HCT116 (cell line): ENCODE measurements around the gene COPS8. TPM values are rescaled to one million over a fixed set of nuclear protein-coding genes. Genes with fewer than 3 reads are reported as not detected.

ENCODE experiments used
- ATAC-seq: fragments of 200-7000 bp; cut with Tn5 transposase; 2 replicates; pipeline ENCODE4 v1.9.1; 2020; ENCODE audit warnings: mild to moderate bottlenecking, moderate library complexity
- BruUV-seq: library from RNA; stranded (reverse); fragments of 400-500 nt; replicated peaks from 2 replicates; lab custom pipeline; 2021; lab: Mats Ljungman, UMichigan
- CTCF ChIA-PET: fragments of 300-600 bp; sonication (Branson Sonifier 250); formaldehyde crosslinking; loops from one replicate; lab custom pipeline; 2021; ENCODE audit warnings: antibody characterized with exemption; lab: Charles Lee
- POLR2A ChIA-PET: fragments of 300-600, 350-600 bp; sonication (Branson Sonifier 250); formaldehyde crosslinking; loops from one replicate; lab custom pipeline; 2021; ENCODE audit warnings: antibody characterized with exemption; lab: Charles Lee
- RAD21 ChIA-PET, 2 experiments: fragments of 300-600 bp; sonication (Branson Sonifier 250); formaldehyde crosslinking; loops; one replicate each; lab custom pipeline; 2023; ENCODE audit warnings: low total read pairs in 2 of 2; ENCODE audit not compliant: uncharacterized antibody in 2 of 2, unreplicated experiment in 2 of 2, low non-redundant PET in 1 of 2; lab: Charles Lee
- DNase-seq: peaks from one replicate; pipeline ENCODE4 v3.0.0-alpha.2; 2010; ENCODE audit warnings: low read depth, low spot score
- H2AFZ ChIP-seq: fragments of 200-600 bp; shearing (Covaris generic), sonication (generic); 2 replicates; pipeline ENCODE4 v1.6.1; 2017; ENCODE audit warnings: low read depth, mixed run types, mixed read lengths, antibody characterized with exemption, low read length; ENCODE audit not compliant: poor library complexity, severe bottlenecking
- H3K27ac ChIP-seq: 2 replicates; pipeline ENCODE4 v1.5.1; 2012; ENCODE audit warnings: low read depth, low read length
- H3K27me3 ChIP-seq: fragments of 200-600 bp; sonication (generic); 2 replicates; pipeline ENCODE4 v1.6.1; 2016; ENCODE audit warnings: mixed run types, low read length, mixed read lengths; ENCODE audit not compliant: insufficient read depth
- H3K36me3 ChIP-seq, 2 experiments: fragments of 200-500 bp in 1 of 2; fragments of 200-600 bp in 1 of 2; sonication (Bioruptor generic) in 1 of 2; sonication (generic) in 1 of 2; 2 replicates each; pipeline versions ENCODE4 v1.5.1 to v1.6.1; 2014 to 2016; ENCODE audit warnings: low read length in 2 of 2, inconsistent platforms in 1 of 2, mixed read lengths in 1 of 2, mixed run types in 1 of 2; ENCODE audit not compliant: insufficient read depth in 2 of 2, control insufficient read depth in 1 of 2
- H3K4me1 ChIP-seq, 2 experiments: fragments of 200-600 bp in 1 of 2; sonication (generic) in 1 of 2; 2 replicates each; pipeline versions ENCODE4 v1.5.1 to v1.6.1; 2012 to 2017; ENCODE audit warnings: low read length in 2 of 2, inconsistent platforms in 1 of 2, mild to moderate bottlenecking in 1 of 2, mixed read lengths in 1 of 2, mixed run types in 1 of 2, moderate library complexity in 1 of 2; ENCODE audit not compliant: insufficient read depth in 2 of 2, control insufficient read depth in 1 of 2
- H3K4me2 ChIP-seq: fragments of 200-600 bp; sonication (generic); 2 replicates; pipeline ENCODE4 v1.6.1; 2017; ENCODE audit warnings: mixed run types, low read length, mixed read lengths
- H3K4me3 ChIP-seq, 2 experiments: fragments of 200-600 bp in 1 of 2; sonication (generic) in 1 of 2; replicated peaks in 1 of 2; 2 replicates each; pipeline ENCODE4 v1.5.1; 2011 to 2016; ENCODE audit warnings: low read length in 2 of 2, control low read depth in 1 of 2, low read depth in 1 of 2, mild to moderate bottlenecking in 1 of 2, mixed read lengths in 1 of 2, mixed run types in 1 of 2
- H3K79me2 ChIP-seq: fragments of 200-600 bp; sonication (generic); 2 replicates; pipeline ENCODE4 v1.6.1; 2017; ENCODE audit warnings: mild to moderate bottlenecking, mixed run types, low read length, moderate library complexity, mixed read lengths; ENCODE audit not compliant: insufficient read depth
- H3K9ac ChIP-seq: fragments of 200-600 bp; sonication (generic); 2 replicates; pipeline ENCODE4 v1.6.1; 2016; ENCODE audit warnings: low read length, mixed read lengths
- H3K9me2 ChIP-seq: fragments of 200-600 bp; sonication (generic), shearing (Covaris generic); 2 replicates; pipeline ENCODE4 v1.6.1; 2017; ENCODE audit warnings: mixed run types, mild to moderate bottlenecking, moderate library complexity; ENCODE audit not compliant: insufficient read depth
- H3K9me3 ChIP-seq, 2 experiments: fragments of 200-500 bp in 1 of 2; fragments of 200-600 bp in 1 of 2; sonication (Bioruptor generic) in 1 of 2; sonication (generic) in 1 of 2; 2 replicates each; pipeline ENCODE4 v1.6.1; 2014 to 2017; ENCODE audit warnings: low read length in 2 of 2, mixed read lengths in 2 of 2, inconsistent platforms in 1 of 2, low read depth in 1 of 2, mild to moderate bottlenecking in 1 of 2, mixed run types in 1 of 2, moderate library complexity in 1 of 2; ENCODE audit not compliant: control insufficient read depth in 1 of 2, insufficient read depth in 1 of 2
- H4K20me1 ChIP-seq: fragments of 200-600 bp; sonication (generic), shearing (Covaris generic); 2 replicates; pipeline ENCODE4 v1.6.1; 2017; ENCODE audit warnings: mixed run types, mild to moderate bottlenecking, moderate library complexity; ENCODE audit not compliant: insufficient read depth
- CBX3 ChIP-seq: IDR thresholded peaks from 2 replicates; pipeline ENCODE4 v1.6.1; 2012; ENCODE audit warnings: low read depth
- CEBPB ChIP-seq: IDR thresholded peaks from 2 replicates; pipeline ENCODE4 v1.6.1; 2012; ENCODE audit warnings: low read depth
- ELF1 ChIP-seq: IDR thresholded peaks from 2 replicates; pipeline ENCODE4 v1.6.1; 2012; ENCODE audit warnings: low read depth, borderline replicate concordance
- EZH2phosphoT487 ChIP-seq: fragments of 200-600 bp; IDR thresholded peaks from 2 replicates; pipeline ENCODE4 v1.6.1; 2018; ENCODE audit warnings: antibody characterized with exemption, borderline replicate concordance
- JUND ChIP-seq: IDR thresholded peaks from 2 replicates; pipeline ENCODE4 v1.6.1; 2012
- POLR2A ChIP-seq: IDR thresholded peaks from 2 replicates; pipeline ENCODE4 v1.7.0; 2011; ENCODE audit warnings: borderline replicate concordance; ENCODE audit not compliant: insufficient read depth, insufficient read length; ENCODE audit errors: extremely low read depth
- POLR2AphosphoS5 ChIP-seq: IDR thresholded peaks from 2 replicates; pipeline ENCODE4 v1.6.1; 2011; ENCODE audit warnings: mild to moderate bottlenecking, low read depth, low read length, moderate library complexity
- RAD21 ChIP-seq: IDR thresholded peaks from 2 replicates; pipeline ENCODE4 v1.6.1; 2012; ENCODE audit warnings: low read depth, mild to moderate bottlenecking
- SIN3A ChIP-seq: IDR thresholded peaks from 2 replicates; pipeline ENCODE4 v1.6.1; 2012; ENCODE audit warnings: low read depth
- SP1 ChIP-seq: IDR thresholded peaks from 2 replicates; pipeline ENCODE4 v1.6.1; 2012; ENCODE audit warnings: low read depth
- YY1 ChIP-seq: IDR thresholded peaks from 2 replicates; pipeline ENCODE4 v1.6.1; 2011; ENCODE audit warnings: low read length, low read depth, moderate library complexity, mild to moderate bottlenecking; ENCODE audit not compliant: insufficient replicate concordance; ENCODE audit errors: extremely low read depth
- ZNF274 ChIP-seq: fragments of 200-500 bp; sonication (Bioruptor generic); IDR thresholded peaks from 2 replicates; pipeline ENCODE4 v1.6.1; 2014; ENCODE audit warnings: mild to moderate bottlenecking, low read depth, low read length, inconsistent platforms
- intact Hi-C: fragments of 100-400 bp; cut with micrococcal nuclease; formaldehyde crosslinking; loops from 2 replicates; pipeline ENCODE4 v1.10.0; 2022
- total RNA-seq: library from RNA; stranded (reverse); gene quantifications from one replicate; pipeline ENCODE4 v1.2.1, GENCODE V29; 2021; ENCODE audit not compliant: unreplicated experiment
- TF ChIP-seq, protein P1 (sequence below): IDR thresholded peaks from 2 replicates; pipeline ENCODE4 v1.6.1; 2012
- TF ChIP-seq, protein P2 (sequence below): IDR thresholded peaks from 2 replicates; pipeline ENCODE4 v1.6.1; 2011; ENCODE audit warnings: mild to moderate bottlenecking, low read length, moderate library complexity; ENCODE audit not compliant: insufficient replicate concordance; ENCODE audit errors: extremely low read depth

COPS8 gene
- total RNA-seq, 1 experiment from 2014 or later, result 42.2 TPM

DNA sequence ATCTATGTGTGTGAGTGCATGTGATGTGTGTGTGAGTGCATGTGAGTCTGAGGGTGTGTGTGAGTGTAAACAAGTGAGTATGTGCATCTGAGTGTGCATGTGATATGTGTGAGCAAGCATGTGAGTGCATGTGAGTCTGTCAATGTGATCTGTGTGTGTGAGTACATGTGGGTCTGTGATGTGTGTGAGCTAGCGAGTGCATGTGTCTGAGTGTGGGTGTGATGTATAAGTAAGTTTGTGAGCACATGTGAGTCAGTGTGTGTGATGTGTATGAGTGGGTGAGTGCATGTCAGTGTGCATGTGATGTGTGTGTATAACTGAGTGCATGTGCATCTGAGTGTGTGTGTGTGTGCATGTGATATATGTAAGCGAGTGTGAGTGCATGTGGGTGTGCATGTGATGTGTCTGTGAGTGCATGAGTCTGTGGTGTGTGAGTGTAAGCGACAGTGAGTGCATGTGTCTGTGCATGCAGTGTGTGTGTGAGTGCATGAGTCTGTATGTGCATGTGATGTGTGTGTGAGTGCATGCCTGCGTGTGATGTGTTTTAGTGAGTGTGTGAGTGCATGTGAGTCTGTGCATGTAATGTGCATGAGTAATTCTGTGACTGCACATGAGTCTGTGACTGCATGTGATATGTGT lies 44.1 kb downstream of the COPS8 start:
- Histone ChIP-seq H3K79me2 (no peaks in the 10 kb centered on the region), H3K4me2 (no peak overlapping the region), H3K36me3 (no peaks in the 10 kb centered on the region), H3K27ac (no peak overlapping the region), H3K9me3 (no peaks in the 10 kb centered on the region), H3K27me3 (peaks cover 9% of the 10 kb centered on the region; the same call in 1 of the 2 replicates), H3K9me2 (no peaks in the 10 kb centered on the region), H3K4me1 (peaks cover 10 to 19% of the 10 kb centered on the region in 2 experiments), H3K4me3 (no peak overlapping the region), H3K9ac (no peak overlapping the region), H4K20me1 (no peaks in the 10 kb centered on the region), H2AFZ (no peak overlapping the region)
- BruUV-seq, result no TSS peak
- DNase-seq (no peak), ATAC-seq (no peak)
- ChIA-PET CTCF (no interaction called here), RAD21 (no interaction called here), POLR2A (no interaction called here)
- no peak for TF ChIP-seq SP1
- no peak for TF ChIP-seq ZNF274
- no peak for TF ChIP-seq YY1
- TF ChIP-seq CBX3, result no peak
- no peak for TF ChIP-seq POLR2A
- TF ChIP-seq, protein P1, sequence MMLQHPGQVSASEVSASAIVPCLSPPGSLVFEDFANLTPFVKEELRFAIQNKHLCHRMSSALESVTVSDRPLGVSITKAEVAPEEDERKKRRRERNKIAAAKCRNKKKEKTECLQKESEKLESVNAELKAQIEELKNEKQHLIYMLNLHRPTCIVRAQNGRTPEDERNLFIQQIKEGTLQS, result no peak
- no peak for TF ChIP-seq JUND
- no peak for TF ChIP-seq CEBPB
- TF ChIP-seq RAD21, result no peak
- no peak for TF ChIP-seq SIN3A
- TF ChIP-seq ELF1, result no peak
- no peak for TF ChIP-seq EZH2phosphoT487
- no peak for TF ChIP-seq POLR2AphosphoS5
- TF ChIP-seq, protein P2, sequence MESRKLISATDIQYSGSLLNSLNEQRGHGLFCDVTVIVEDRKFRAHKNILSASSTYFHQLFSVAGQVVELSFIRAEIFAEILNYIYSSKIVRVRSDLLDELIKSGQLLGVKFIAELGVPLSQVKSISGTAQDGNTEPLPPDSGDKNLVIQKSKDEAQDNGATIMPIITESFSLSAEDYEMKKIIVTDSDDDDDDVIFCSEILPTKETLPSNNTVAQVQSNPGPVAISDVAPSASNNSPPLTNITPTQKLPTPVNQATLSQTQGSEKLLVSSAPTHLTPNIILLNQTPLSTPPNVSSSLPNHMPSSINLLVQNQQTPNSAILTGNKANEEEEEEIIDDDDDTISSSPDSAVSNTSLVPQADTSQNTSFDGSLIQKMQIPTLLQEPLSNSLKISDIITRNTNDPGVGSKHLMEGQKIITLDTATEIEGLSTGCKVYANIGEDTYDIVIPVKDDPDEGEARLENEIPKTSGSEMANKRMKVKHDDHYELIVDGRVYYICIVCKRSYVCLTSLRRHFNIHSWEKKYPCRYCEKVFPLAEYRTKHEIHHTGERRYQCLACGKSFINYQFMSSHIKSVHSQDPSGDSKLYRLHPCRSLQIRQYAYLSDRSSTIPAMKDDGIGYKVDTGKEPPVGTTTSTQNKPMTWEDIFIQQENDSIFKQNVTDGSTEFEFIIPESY, result no peak
- intact Hi-C loops, result no loop called here
